Measurements from ENCODE around the gene CEP290.

The CEP290 gene

GRCh38 chr12:88141774-88142609 is at the start of gene CEP290, which contains the start of gene TMTC3:
TSS of gene CEP290 (minus strand) at chr12:88142088. CDS start at chr12:88141307, 781 bp downstream.
TSS of gene TMTC3 (plus strand) at chr12:88142307. CDS start at chr12:88148316, 6,009 bp downstream.
- H3K27me3 ChIP-seq (ENCODE audit: control insufficient read depth, insufficient read depth, low read length): no peaks in the 10 kb centered on the region
- peak within 1 kb of the TSS; percentile 54 for H3K27ac ChIP-seq (ENCODE audit: low read length)
- peak within 1 kb of the TSS; percentile 73 for H3K4me3 ChIP-seq (ENCODE audit: low read length)
- peak within 1 kb of the TSS; percentile 75 for H3K9ac ChIP-seq (ENCODE audit: low read length)
- H3K4me1 ChIP-seq (ENCODE audit: control insufficient read depth, low read depth, low read length): peaks cover 31% of the 10 kb centered on the region
- H3K9me3 ChIP-seq (ENCODE audit: control insufficient read depth, low read depth, low read length): no peaks in the 10 kb centered on the region
- H3K36me3 ChIP-seq (ENCODE audit: control insufficient read depth, low read depth, low read length): no peaks in the 10 kb centered on the region

GRCh38 chr12:88188180-88188579 is 46.3 kb upstream of the CEP290 start:
- no peak overlapping the region for H3K27ac ChIP-seq (ENCODE audit: low read length)
- no peak overlapping the region for H3K4me3 ChIP-seq (ENCODE audit: low read length)
- H3K27me3 ChIP-seq (ENCODE audit: control insufficient read depth, insufficient read depth, low read length): no peaks in the 10 kb centered on the region
- no peak overlapping the region for H3K9ac ChIP-seq (ENCODE audit: low read length)
- H3K9me3 ChIP-seq (ENCODE audit: control insufficient read depth, low read depth, low read length): no peaks in the 10 kb centered on the region
- no peaks in the 10 kb centered on the region for H3K4me1 ChIP-seq (ENCODE audit: control insufficient read depth, low read depth, low read length)
- H3K36me3 ChIP-seq (ENCODE audit: control insufficient read depth, low read depth, low read length): peaks cover 4% of the 10 kb centered on the region

GRCh38 chr12:88187571-88187970 is 45.7 kb upstream of the CEP290 start:
- H3K36me3 ChIP-seq (ENCODE audit: control insufficient read depth, low read depth, low read length): peaks cover 4% of the 10 kb centered on the region
- H3K9me3 ChIP-seq (ENCODE audit: control insufficient read depth, low read depth, low read length): no peaks in the 10 kb centered on the region
- H3K9ac ChIP-seq (ENCODE audit: low read length): no peak overlapping the region
- H3K27ac ChIP-seq (ENCODE audit: low read length): no peak overlapping the region
- H3K4me3 ChIP-seq (ENCODE audit: low read length): no peak overlapping the region
- H3K27me3 ChIP-seq (ENCODE audit: control insufficient read depth, insufficient read depth, low read length): no peaks in the 10 kb centered on the region
- H3K4me1 ChIP-seq (ENCODE audit: control insufficient read depth, low read depth, low read length): no peaks in the 10 kb centered on the region

GRCh38 chr12:88185988-88186387 is 44.1 kb upstream of the CEP290 start:
- no peak overlapping the region for H3K27ac ChIP-seq (ENCODE audit: low read length)
- H3K4me3 ChIP-seq (ENCODE audit: low read length): no peak overlapping the region
- no peaks in the 10 kb centered on the region for H3K4me1 ChIP-seq (ENCODE audit: control insufficient read depth, low read depth, low read length)
- no peaks in the 10 kb centered on the region for H3K9me3 ChIP-seq (ENCODE audit: control insufficient read depth, low read depth, low read length)
- peaks cover 2% of the 10 kb centered on the region for H3K36me3 ChIP-seq (ENCODE audit: control insufficient read depth, low read depth, low read length)
- no peak overlapping the region for H3K9ac ChIP-seq (ENCODE audit: low read length)
- H3K27me3 ChIP-seq (ENCODE audit: control insufficient read depth, insufficient read depth, low read length): no peaks in the 10 kb centered on the region

GRCh38 chr12:88185279-88185678 is 43.4 kb upstream of the CEP290 start:
- Histone ChIP-seq H3K9ac (ENCODE audit: low read length) (no peak overlapping the region), H3K9me3 (ENCODE audit: control insufficient read depth, low read depth, low read length) (no peaks in the 10 kb centered on the region), H3K4me1 (ENCODE audit: control insufficient read depth, low read depth, low read length) (no peaks in the 10 kb centered on the region), H3K27me3 (ENCODE audit: control insufficient read depth, insufficient read depth, low read length) (no peaks in the 10 kb centered on the region), H3K27ac (ENCODE audit: low read length) (no peak overlapping the region), H3K4me3 (ENCODE audit: low read length) (no peak overlapping the region), H3K36me3 (ENCODE audit: control insufficient read depth, low read depth, low read length) (no peaks in the 10 kb centered on the region)

GRCh38 chr12:88184196-88184595 is 42.3 kb upstream of the CEP290 start:
- Histone ChIP-seq H3K27ac (ENCODE audit: low read length) (no peak overlapping the region), H3K9ac (ENCODE audit: low read length) (no peak overlapping the region), H3K4me3 (ENCODE audit: low read length) (no peak overlapping the region), H3K4me1 (ENCODE audit: control insufficient read depth, low read depth, low read length) (no peaks in the 10 kb centered on the region), H3K36me3 (ENCODE audit: control insufficient read depth, low read depth, low read length) (no peaks in the 10 kb centered on the region), H3K9me3 (ENCODE audit: control insufficient read depth, low read depth, low read length) (no peaks in the 10 kb centered on the region), H3K27me3 (ENCODE audit: control insufficient read depth, insufficient read depth, low read length) (no peaks in the 10 kb centered on the region)

GRCh38 chr12:88182416-88182815 is 40.5 kb upstream of the CEP290 start:
- no peak overlapping the region for H3K27ac ChIP-seq (ENCODE audit: low read length)
- H3K27me3 ChIP-seq (ENCODE audit: control insufficient read depth, insufficient read depth, low read length): no peaks in the 10 kb centered on the region

GRCh38 chr12:88181881-88182280 is 40.0 kb upstream of the CEP290 start:
- H3K36me3 ChIP-seq (ENCODE audit: control insufficient read depth, low read depth, low read length): peaks cover 3% of the 10 kb centered on the region

More at GRCh38 chr12:88182416-88182815, 40.5 kb upstream of the CEP290 start:
- H3K9ac ChIP-seq (ENCODE audit: low read length): no peak overlapping the region
- H3K4me3 ChIP-seq (ENCODE audit: low read length): no peak overlapping the region
- peaks cover 3% of the 10 kb centered on the region for H3K36me3 ChIP-seq (ENCODE audit: control insufficient read depth, low read depth, low read length)
- H3K9me3 ChIP-seq (ENCODE audit: control insufficient read depth, low read depth, low read length): no peaks in the 10 kb centered on the region
- H3K4me1 ChIP-seq (ENCODE audit: control insufficient read depth, low read depth, low read length): no peaks in the 10 kb centered on the region

GRCh38 chr12:88179436-88180014 is 37.6 kb upstream of the CEP290 start:
- H3K27me3 ChIP-seq (ENCODE audit: control insufficient read depth, insufficient read depth, low read length): no peaks in the 10 kb centered on the region
- no peaks in the 10 kb centered on the region for H3K9me3 ChIP-seq (ENCODE audit: control insufficient read depth, low read depth, low read length)
- H3K9ac ChIP-seq (ENCODE audit: low read length): no peak overlapping the region
- no peaks in the 10 kb centered on the region for H3K4me1 ChIP-seq (ENCODE audit: control insufficient read depth, low read depth, low read length)
- H3K4me3 ChIP-seq (ENCODE audit: low read length): no peak overlapping the region
- peaks cover 9% of the 10 kb centered on the region for H3K36me3 ChIP-seq (ENCODE audit: control insufficient read depth, low read depth, low read length)
- H3K27ac ChIP-seq (ENCODE audit: low read length): no peak overlapping the region

More at GRCh38 chr12:88181881-88182280, 40.0 kb upstream of the CEP290 start:
- Histone ChIP-seq H3K4me1 (ENCODE audit: control insufficient read depth, low read depth, low read length) (no peaks in the 10 kb centered on the region), H3K27me3 (ENCODE audit: control insufficient read depth, insufficient read depth, low read length) (no peaks in the 10 kb centered on the region), H3K9me3 (ENCODE audit: control insufficient read depth, low read depth, low read length) (no peaks in the 10 kb centered on the region), H3K27ac (ENCODE audit: low read length) (no peak overlapping the region), H3K9ac (ENCODE audit: low read length) (no peak overlapping the region), H3K4me3 (ENCODE audit: low read length) (no peak overlapping the region)

- no peaks in the 10 kb centered on the region for H3K4me1 ChIP-seq (ENCODE audit: control insufficient read depth, low read depth, low read length)
- no peak overlapping the region for H3K27ac ChIP-seq (ENCODE audit: low read length)
- H3K36me3 ChIP-seq (ENCODE audit: control insufficient read depth, low read depth, low read length): peaks cover 24% of the 10 kb centered on the region
- H3K4me3 ChIP-seq (ENCODE audit: low read length): no peak overlapping the region
- H3K9ac ChIP-seq (ENCODE audit: low read length): no peak overlapping the region
- H3K9me3 ChIP-seq (ENCODE audit: control insufficient read depth, low read depth, low read length): no peaks in the 10 kb centered on the region
- H3K27me3 ChIP-seq (ENCODE audit: control insufficient read depth, insufficient read depth, low read length): no peaks in the 10 kb centered on the region
Measured at GRCh38 chr12:88175544-88175943, 33.7 kb upstream of the CEP290 start.

- peaks cover 26% of the 10 kb centered on the region for H3K36me3 ChIP-seq (ENCODE audit: control insufficient read depth, low read depth, low read length)
- H3K27me3 ChIP-seq (ENCODE audit: control insufficient read depth, insufficient read depth, low read length): no peaks in the 10 kb centered on the region
- H3K4me3 ChIP-seq (ENCODE audit: low read length): no peak overlapping the region
- no peaks in the 10 kb centered on the region for H3K4me1 ChIP-seq (ENCODE audit: control insufficient read depth, low read depth, low read length)
- H3K9me3 ChIP-seq (ENCODE audit: control insufficient read depth, low read depth, low read length): no peaks in the 10 kb centered on the region
- H3K9ac ChIP-seq (ENCODE audit: low read length): no peak overlapping the region
- H3K27ac ChIP-seq (ENCODE audit: low read length): no peak overlapping the region
Measured at GRCh38 chr12:88172844-88173407, 31.0 kb upstream of the CEP290 start.
